NT2/D1 (cell line): ENCODE measurements around the gene PTGIS.

Experiments
- SUZ12 ChIP-seq: IDR thresholded peaks from 2 replicates; pipeline ENCODE4 v1.6.1; 2011; ENCODE audit not compliant: insufficient read length, insufficient read depth; ENCODE audit errors: extremely low read depth
- YY1 ChIP-seq: IDR thresholded peaks from 2 replicates; pipeline ENCODE4 v1.6.1; 2011; ENCODE audit not compliant: insufficient read length, insufficient read depth

GRCh38 chr20:49614338-49615050 lies 46.6 kb upstream of the PTGIS start:
- no peak for TF ChIP-seq YY1
- no peak for TF ChIP-seq SUZ12
